SK-N-SH (cell line): ENCODE data around the gene PNCK. TPM values are rescaled to one million over a fixed set of nuclear protein-coding genes. Genes with fewer than 3 reads are reported as not detected.

Source experiments
- CTCF ChIA-PET: fragments of 300-600, 350-600 bp; formaldehyde crosslinking; extraction: SDS; loops from one replicate; lab custom pipeline; 2021; lab: Yijun Ruan, JAX
- POLR2A ChIA-PET: fragments of 350-600 bp; sonication (Branson Sonifier 250); formaldehyde crosslinking; extraction: SDS; loops from one replicate; lab custom pipeline; 2020; ENCODE audit warnings: antibody characterized with exemption, inconsistent platforms; lab: Yijun Ruan, JAX
- DNase-seq: peaks from one replicate; pipeline ENCODE4 v3.0.0; 2012
- H2AFZ ChIP-seq: fragments of 200-600 bp; sonication (generic); 2 replicates; pipeline ENCODE4 v1.8.1; 2016; ENCODE audit warnings: antibody characterized with exemption, mild to moderate bottlenecking, low read depth
- H3F3A ChIP-seq: fragments of 200-600 bp; sonication (generic); replicated peaks from 2 replicates; pipeline ENCODE3; 2016; ENCODE audit warnings: antibody characterized with exemption, mild to moderate bottlenecking; ENCODE audit not compliant: insufficient read depth
- H3K27ac ChIP-seq, 2 experiments: fragments of 200-500 bp in 1 of 2; fragments of 200-600 bp in 1 of 2; sonication (Bioruptor generic) in 1 of 2; sonication (generic), shearing (Covaris generic) in 1 of 2; 2 replicates each; pipeline versions ENCODE4 v1.5.1 to v1.6.1; 2014 to 2016; ENCODE audit warnings: low read depth in 2 of 2, inconsistent platforms in 1 of 2, low read length in 1 of 2, mild to moderate bottlenecking in 1 of 2, mixed read lengths in 1 of 2
- H3K27me3 ChIP-seq: fragments of 200-600 bp; sonication (generic), shearing (Covaris generic); 2 replicates; pipeline ENCODE4 v1.6.1; 2016; ENCODE audit warnings: mixed run types; ENCODE audit not compliant: insufficient read depth
- H3K36me3 ChIP-seq, 2 experiments: fragments of 200-500 bp in 1 of 2; fragments of 200-600 bp in 1 of 2; sonication (Bioruptor generic) in 1 of 2; sonication (generic) in 1 of 2; replicated peaks in 1 of 2; 2 replicates each; pipeline versions ENCODE3 to v1.5.1; 2014 to 2016; ENCODE audit warnings: low read length in 1 of 2, mild to moderate bottlenecking in 1 of 2; ENCODE audit not compliant: insufficient read depth in 2 of 2, control insufficient read depth in 1 of 2
- H3K4me1 ChIP-seq, 2 experiments: fragments of 200-500 bp in 1 of 2; fragments of 200-600 bp in 1 of 2; sonication (Bioruptor generic) in 1 of 2; sonication (generic), shearing (Covaris generic) in 1 of 2; 2 replicates each; pipeline versions ENCODE4 v1.5.1 to v1.6.1; 2014 to 2016; ENCODE audit warnings: low read depth in 1 of 2, low read length in 1 of 2, mixed run types in 1 of 2; ENCODE audit not compliant: insufficient read depth in 2 of 2, control insufficient read depth in 1 of 2
- H3K4me2 ChIP-seq: fragments of 200-600 bp; sonication (generic), shearing (Covaris generic); 2 replicates; pipeline ENCODE4 v1.6.1; 2017; ENCODE audit warnings: mixed run types
- H3K4me3 ChIP-seq, 2 experiments: fragments of 200-500 bp in 1 of 2; fragments of 200-600 bp in 1 of 2; sonication (Bioruptor generic) in 1 of 2; sonication (generic), shearing (Covaris generic) in 1 of 2; 2 replicates each; pipeline versions ENCODE4 v1.5.1 to v1.8.1; 2014 to 2016; ENCODE audit warnings: low read depth in 2 of 2, inconsistent platforms in 1 of 2, low read length in 1 of 2, mild to moderate bottlenecking in 1 of 2, mixed read lengths in 1 of 2, moderate library complexity in 1 of 2
- H3K79me2 ChIP-seq: fragments of 200-600 bp; sonication (generic); 2 replicates; pipeline ENCODE4 v1.8.1; 2017; ENCODE audit warnings: mild to moderate bottlenecking; ENCODE audit not compliant: insufficient read depth
- H3K9ac ChIP-seq: fragments of 200-600 bp; sonication (generic); 2 replicates; pipeline ENCODE4 v1.6.1; 2017; ENCODE audit warnings: mixed run types
- H3K9me2 ChIP-seq: fragments of 200-600 bp; sonication (generic); 2 replicates; pipeline ENCODE4 v1.6.1; 2017; ENCODE audit warnings: mixed run types
- H3K9me3 ChIP-seq: fragments of 200-600 bp; sonication (generic); 2 replicates; pipeline ENCODE4 v1.6.1; 2017; ENCODE audit warnings: mixed run types, mild to moderate bottlenecking, moderate library complexity
- H4K20me1 ChIP-seq: fragments of 200-600 bp; sonication (generic); 2 replicates; pipeline ENCODE4 v1.6.1; 2017; ENCODE audit warnings: mild to moderate bottlenecking, mixed run types; ENCODE audit not compliant: insufficient read depth
- CHD2 ChIP-seq: fragments of 150-350 bp; IDR thresholded peaks from 2 replicates; pipeline ENCODE4 v1.6.1; 2018; ENCODE audit warnings: low read length; ENCODE audit not compliant: partially characterized antibody
- CTCF ChIP-seq: fragments of 200-600 bp; sonication (generic); IDR thresholded peaks from 2 replicates; pipeline ENCODE4 v1.6.1; 2017; ENCODE audit warnings: antibody characterized with exemption, mild to moderate bottlenecking, moderate library complexity
- ELF1 ChIP-seq: IDR thresholded peaks from 2 replicates; pipeline ENCODE4 v1.4.0; 2012
- EP300 ChIP-seq, 2 experiments: IDR thresholded peaks; 2 replicates each; pipeline versions ENCODE4 v1.4.0 to v1.6.1; 2012; ENCODE audit warnings: borderline replicate concordance in 1 of 2, low read depth in 1 of 2, low read length in 1 of 2
- FOSL2 ChIP-seq: IDR thresholded peaks from 2 replicates; pipeline ENCODE4 v1.4.0; 2012; ENCODE audit warnings: low read depth, mild to moderate bottlenecking, moderate library complexity, borderline replicate concordance
- FOXJ3 ChIP-seq: sonication (generic); formaldehyde crosslinking; IDR thresholded peaks from 2 replicates; pipeline ENCODE4 v1.5.1; 2020; ENCODE audit warnings: mild to moderate bottlenecking, missing genetic modification reagents
- GABPA ChIP-seq: IDR thresholded peaks from 2 replicates; pipeline ENCODE4 v1.4.0; 2012; ENCODE audit warnings: low read depth, mild to moderate bottlenecking
- PBX3 ChIP-seq: IDR thresholded peaks from 2 replicates; pipeline ENCODE4; 2012
- RFX5 ChIP-seq: IDR thresholded peaks from 2 replicates; pipeline ENCODE4 v1.6.1; 2012; ENCODE audit warnings: mild to moderate bottlenecking, improper control_type of control experiment, low read length
- SIN3A ChIP-seq: IDR thresholded peaks from 2 replicates; pipeline ENCODE4 v1.6.1; 2012; ENCODE audit warnings: low read depth, mild to moderate bottlenecking, low read length, moderate library complexity, borderline replicate concordance
- SMC3 ChIP-seq: IDR thresholded peaks from 2 replicates; pipeline ENCODE4 v1.6.1; 2012; ENCODE audit warnings: low read depth, low read length, improper control_type of control experiment
- TCF12 ChIP-seq: IDR thresholded peaks from 2 replicates; pipeline ENCODE4 v1.4.0; 2012
- TEAD4 ChIP-seq: IDR thresholded peaks from 2 replicates; pipeline ENCODE4 v1.4.0; 2012; ENCODE audit warnings: mild to moderate bottlenecking, borderline replicate concordance; ENCODE audit not compliant: insufficient read depth
- USF2 ChIP-seq: fragments of 150-350 bp; IDR thresholded peaks from 2 replicates; pipeline ENCODE4 v1.6.1; 2017; ENCODE audit warnings: antibody characterized with exemption, low read length, low read depth, borderline replicate concordance
- WGBS: methylation state at CpG from one replicate; pipeline ENCODE4 v1.1.6; 2017; ENCODE audit warnings: low lambda C conversion rate; 5-methylcytosine and 5-hydroxymethylcytosine counted together
- polyA plus RNA-seq, 3 experiments: library from polyadenylated mRNA; depleted of rRNA; stranded (reverse); fragments of >200 nt; gene quantifications; 2 replicates each; pipeline ENCODE4 v1.2.3, GENCODE V29; 2012
- TF ChIP-seq, protein P1 (sequence below): IDR thresholded peaks from 2 replicates; pipeline ENCODE4 v1.4.0; 2012; ENCODE audit warnings: low read depth, borderline replicate concordance
- TF ChIP-seq, protein P2 (sequence below): fragments of 150-350 bp; IDR thresholded peaks from 2 replicates; pipeline ENCODE4 v1.6.1; 2016; ENCODE audit warnings: mild to moderate bottlenecking, low read depth, low read length

The PNCK gene
- polyA plus RNA-seq, 1 of the 3 experiments (the other 2 are of a cell fraction), result 1.2 TPM

GRCh38 chrX:153667281-153667955, 6.2 kb downstream of the PNCK start (continued):
- TF ChIP-seq EP300 (IDR thresholded peaks at IDR 0.05; ENCODE audit: borderline replicate concordance in 1 of 2, low read depth in 1 of 2, low read length in 1 of 2) (no peak), SMC3 (no peak), TEAD4 (no peak), FOSL2 (no peak), RFX5 (no peak), CHD2 (no peak), CTCF (no peak), SIN3A (no peak)
- TF ChIP-seq, protein P1, sequence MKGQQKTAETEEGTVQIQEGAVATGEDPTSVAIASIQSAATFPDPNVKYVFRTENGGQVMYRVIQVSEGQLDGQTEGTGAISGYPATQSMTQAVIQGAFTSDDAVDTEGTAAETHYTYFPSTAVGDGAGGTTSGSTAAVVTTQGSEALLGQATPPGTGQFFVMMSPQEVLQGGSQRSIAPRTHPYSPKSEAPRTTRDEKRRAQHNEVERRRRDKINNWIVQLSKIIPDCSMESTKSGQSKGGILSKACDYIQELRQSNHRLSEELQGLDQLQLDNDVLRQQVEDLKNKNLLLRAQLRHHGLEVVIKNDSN, result no peak

- Histone ChIP-seq H4K20me1 (no peaks in the 10 kb centered on the region), H3K27ac (no peak overlapping the region), H3K9me2 (no peaks in the 10 kb centered on the region), H3K4me3 (no peak overlapping the region), H3K36me3 (no peaks in the 10 kb centered on the region), H3K79me2 (no peaks in the 10 kb centered on the region), H2AFZ (no peak overlapping the region), H3K4me2 (no peak overlapping the region), H3K4me1 (peaks cover 0 to 3% of the 10 kb centered on the region in 2 experiments; a peak in 1 of 4 replicates), H3F3A (no peaks in the 10 kb centered on the region), H3K9ac (no peak overlapping the region), H3K27me3 (peaks cover 6% of the 10 kb centered on the region; the same call in 1 of the 2 replicates), H3K9me3 (0 out of 2 replicates have a peak, but pooled peaks cover 9% of the 10 kb centered on the region)
- 40% methylated on average over 9 of the region's 9 CpGs for WGBS
- DNase-seq, result no peak
- ChIA-PET CTCF (interaction anchor here (2.0 to 10.5 kb wide), 6 partner anchors 9 to 126 kb away, joined by 8 to 128 read pairs (median 74); partner anchors contain the start of gene DUSP9), POLR2A (no interaction called here)
- TF ChIP-seq, protein P2, sequence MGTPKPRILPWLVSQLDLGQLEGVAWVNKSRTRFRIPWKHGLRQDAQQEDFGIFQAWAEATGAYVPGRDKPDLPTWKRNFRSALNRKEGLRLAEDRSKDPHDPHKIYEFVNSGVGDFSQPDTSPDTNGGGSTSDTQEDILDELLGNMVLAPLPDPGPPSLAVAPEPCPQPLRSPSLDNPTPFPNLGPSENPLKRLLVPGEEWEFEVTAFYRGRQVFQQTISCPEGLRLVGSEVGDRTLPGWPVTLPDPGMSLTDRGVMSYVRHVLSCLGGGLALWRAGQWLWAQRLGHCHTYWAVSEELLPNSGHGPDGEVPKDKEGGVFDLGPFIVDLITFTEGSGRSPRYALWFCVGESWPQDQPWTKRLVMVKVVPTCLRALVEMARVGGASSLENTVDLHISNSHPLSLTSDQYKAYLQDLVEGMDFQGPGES, result no peak
- TF ChIP-seq CTCF, result no peak
- no peak for TF ChIP-seq GABPA
- no peak for TF ChIP-seq USF2
- no peak for TF ChIP-seq FOXJ3 (CRISPR knock-in tag)
- TF ChIP-seq TCF12, result no peak
- no peak for TF ChIP-seq FOSL2
- TF ChIP-seq PBX3, result no peak
- no peak for TF ChIP-seq ELF1
Measured at GRCh38 chrX:153665726-153666306, 7.8 kb downstream of the PNCK start.
